Heart left ventricle (tissue), 13 donors: ENCODE data around the gene FCHSD2.

ENCODE experiments used
- CTCF ChIP-seq, 12 donors: fragments of 200-600 bp; sonication (generic) in 4 of 12; IDR thresholded peaks; one replicate each; pipeline versions ENCODE4 v1.5.0 to v1.8.0; 2018 to 2022; ENCODE audit warnings: antibody characterized with exemption in 12 of 12, mild to moderate bottlenecking in 5 of 12
- POLR2A ChIP-seq, 2 donors: fragments of 450-650 bp; IDR thresholded peaks; one replicate each; pipeline ENCODE4 v1.6.1; 2017; ENCODE audit warnings: antibody characterized with exemption in 2 of 2, mild to moderate bottlenecking in 2 of 2, moderate library complexity in 2 of 2
- donor health status: ischemic (EF 13 %, LVEDD 7.1; RV severe dilation, severe dysfunction).
- donor health status: DM: no; HTN: yes; CAD: no.
- donor health status: DM: no; HTN: no; CAD: no.
- donor health status: ischemic (EF 25% LVEDD 6.9; RV normal size, moderate dysfunction).
- donor health status: ischemic (EF 25% LVEDD 5.7; RV mildly dilated, moderate dysfunction).
- donor health status: ischemic (EF 35%, LVEDD 5.7; RV mildly dilated, moderate dysfunction).
- donor health status: nonischemic (EF 11% LVEDD 7.7; RV severe dilation, severe dysfunction).
- donor health status: DM: yes; HTN: yes; CAD: no.
- donor health status: PGD.
- donor health status: ischemic (EF 29% LVEDD 5.4; RV normal size, mild dysfunction).
- donor health status: nonischemic (EF 23%, LVEDD 6.1; RV moderate dilation, normal function).

GRCh38 chr11:73003088-73003487, 139.0 kb downstream of the FCHSD2 start:
- TF ChIP-seq CTCF (IDR thresholded peaks at IDR 0.05) (no peak), POLR2A (IDR thresholded peaks at IDR 0.05) (no peak)
